GM21515 (cell line): ENCODE data around the gene NOP53.
"Not testable (repeated sequence)": the region's sequence is repeated elsewhere in the genome, so short reads cannot be mapped to it uniquely, and the experiment has no call there.

Source experiments
- ATAC-seq: cut with Tn5 transposase; IDR thresholded peaks from one replicate; pipeline ENCODE4 v1.9.1; 2021; ENCODE audit not compliant: unreplicated experiment

NOP53 gene

DNA sequence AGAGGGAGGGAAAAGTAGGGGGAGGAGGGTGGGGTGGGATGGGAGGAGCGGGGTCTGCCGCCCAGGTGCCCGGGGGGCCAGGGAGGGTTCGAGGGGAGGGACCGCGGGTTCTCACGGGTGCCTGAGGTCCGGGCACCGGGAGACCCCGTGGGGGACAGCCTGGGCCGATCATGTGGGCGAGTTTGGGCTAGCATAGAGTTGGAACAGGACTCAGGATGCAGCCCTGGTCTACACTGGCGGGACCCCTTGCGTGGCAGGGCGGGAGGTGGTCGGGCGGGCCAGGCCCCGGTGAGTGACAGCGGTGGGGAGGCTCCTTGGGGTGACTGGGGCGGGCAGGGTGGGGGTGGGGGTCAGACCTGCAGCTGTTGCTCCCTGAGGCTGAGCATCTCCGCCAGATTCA, 57.8 kb downstream of the NOP53 start:
- ATAC-seq: not testable (repeated sequence)

DNA sequence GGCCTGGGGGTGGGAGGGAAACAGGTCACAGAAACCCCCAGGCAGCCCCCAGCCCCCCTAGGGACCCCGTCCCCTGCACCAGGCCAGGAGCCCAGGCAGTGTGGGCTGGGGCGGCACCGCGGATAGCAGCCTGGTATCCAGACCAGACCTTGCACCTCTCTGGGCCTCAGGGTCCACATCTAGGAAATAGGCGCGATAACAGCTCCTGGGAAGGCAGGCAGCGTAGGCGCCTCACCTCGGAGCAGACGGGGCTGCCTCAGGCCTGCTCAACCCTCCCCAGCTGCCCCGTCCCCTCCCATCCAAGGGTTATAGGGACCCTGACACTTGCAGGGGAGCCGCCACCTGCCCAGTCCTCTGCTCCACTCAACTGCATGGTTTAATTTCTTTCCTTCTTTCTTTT, 58.3 kb downstream of the NOP53 start:
- not testable (repeated sequence) for ATAC-seq

DNA sequence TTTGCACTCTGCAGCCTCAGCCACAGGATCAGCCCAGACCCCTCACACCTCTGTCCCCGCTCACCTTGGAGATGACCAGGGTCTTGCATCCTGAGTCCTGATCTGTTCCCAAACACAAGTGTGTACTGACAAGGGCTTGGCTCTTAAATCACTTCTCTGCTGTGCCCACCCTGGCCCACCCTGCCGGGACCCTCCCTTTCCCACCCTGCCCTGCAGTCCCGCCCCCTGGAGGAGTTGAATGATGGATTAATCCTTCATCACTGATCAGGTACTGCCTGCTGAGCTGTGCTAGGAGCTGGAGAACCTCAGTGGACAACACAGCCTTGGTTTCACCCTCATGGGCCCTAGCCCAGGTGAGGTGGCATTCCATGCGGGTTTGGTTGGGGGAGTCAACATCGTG, 59.1 kb downstream of the NOP53 start, which contains the start of gene TPRX1:
TSS of gene TPRX1 (minus strand) at position 101 of the 400 bp plus-strand sequence. CDS start at position 89, 12 bp downstream.
- not testable (repeated sequence) for ATAC-seq

DNA sequence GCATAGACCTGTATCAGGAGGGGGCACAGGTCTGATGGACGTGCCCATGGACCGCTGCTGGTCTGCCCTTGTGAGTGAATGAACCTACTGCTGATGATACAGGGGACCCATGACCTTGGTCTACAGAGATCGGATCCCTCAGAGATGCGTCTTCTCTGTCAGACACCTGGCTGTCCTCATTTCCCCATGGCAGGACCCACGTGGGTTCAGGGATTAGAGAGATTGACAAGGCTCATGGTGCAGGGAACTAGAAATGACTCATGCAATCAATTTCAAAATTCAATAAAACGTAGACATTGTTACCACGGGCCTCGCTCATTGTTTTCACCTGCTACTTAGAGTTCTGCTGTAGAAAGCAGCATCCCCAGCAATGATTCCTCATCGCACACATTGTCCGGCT, 60.0 kb downstream of the NOP53 start:
- ATAC-seq: no peak

DNA sequence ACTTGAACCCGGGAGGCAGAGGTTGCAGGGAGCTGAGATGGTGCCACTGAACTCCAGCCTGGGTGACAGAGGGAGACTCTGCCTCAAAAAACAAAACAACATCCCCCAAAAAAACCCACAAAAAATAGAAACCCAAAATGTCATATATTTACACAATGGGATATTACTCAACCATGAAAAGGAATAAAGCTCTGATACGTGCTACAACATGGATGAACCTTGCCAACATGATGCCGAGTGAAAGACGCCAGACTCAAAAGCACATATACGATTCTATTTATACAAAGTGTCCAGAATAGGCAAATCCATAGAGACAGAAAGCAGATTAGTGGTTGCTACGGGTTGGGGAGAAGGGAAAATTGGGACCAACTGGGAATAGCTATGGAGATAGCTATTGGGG, 61.1 kb downstream of the NOP53 start:
- ATAC-seq: no peak
